PC-9 (cell line): ENCODE results near the gene HOXC6. TPM values are rescaled to one million over a fixed set of nuclear protein-coding genes. Genes with fewer than 3 reads are reported as not detected.

Source experiments
- BruUV-seq: library from RNA; stranded (reverse); fragments of 400-500 nt; replicated peaks from 2 replicates; lab custom pipeline; 2021; lab: Mats Ljungman, UMichigan
- CTCF ChIA-PET: fragments of 300-600 bp; sonication (Branson Sonifier 250); formaldehyde crosslinking; loops from one replicate; lab custom pipeline; 2022; ENCODE audit warnings: antibody characterized with exemption; lab: Charles Lee
- POLR2A ChIA-PET: fragments of 300-600 bp; sonication (Branson Sonifier 250); formaldehyde crosslinking; loops from one replicate; lab custom pipeline; 2022; ENCODE audit warnings: antibody characterized with exemption; ENCODE audit not compliant: unreplicated experiment; lab: Charles Lee
- DNase-seq, 2 experiments: peaks; one replicate each; pipeline versions ENCODE4 v3.0.0 to v3.0.0-alpha.2; 2015 to 2022; ENCODE audit warnings: mixed read lengths in 1 of 2
- H2AFZ ChIP-seq: fragments of 200-600 bp; sonication (generic); 2 replicates; pipeline ENCODE4 v1.8.1; 2017; ENCODE audit warnings: antibody characterized with exemption
- H3F3A ChIP-seq: fragments of 200-600 bp; sonication (generic); 2 replicates; pipeline ENCODE4 v1.8.1; 2017; ENCODE audit warnings: antibody characterized with exemption, mild to moderate bottlenecking, low read depth; ENCODE audit not compliant: insufficient read depth
- H3K27ac ChIP-seq: fragments of 200-600 bp; sonication (generic); 2 replicates; pipeline ENCODE4 v1.6.1; 2016; ENCODE audit warnings: mixed run types
- H3K27me3 ChIP-seq: fragments of 200-600 bp; sonication (generic); 2 replicates; pipeline ENCODE4 v1.6.1; 2016; ENCODE audit warnings: low read depth, mixed run types; ENCODE audit not compliant: insufficient read depth
- H3K36me3 ChIP-seq: fragments of 200-600 bp; sonication (generic); 2 replicates; pipeline ENCODE4 v1.6.1; 2016; ENCODE audit warnings: low read depth, mixed run types
- H3K4me1 ChIP-seq: fragments of 200-600 bp; sonication (generic); replicated peaks from 2 replicates; pipeline ENCODE4 v1.6.1; 2016; ENCODE audit warnings: mixed run types; ENCODE audit not compliant: insufficient read depth
- H3K4me2 ChIP-seq: fragments of 200-600 bp; sonication (generic); 2 replicates; pipeline ENCODE4 v1.6.1; 2017; ENCODE audit warnings: mixed run types
- H3K4me3 ChIP-seq: fragments of 200-600 bp; sonication (generic); 2 replicates; pipeline ENCODE4 v1.6.1; 2016; ENCODE audit warnings: mixed run types
- H3K79me2 ChIP-seq: fragments of 200-600 bp; sonication (generic); 2 replicates; pipeline ENCODE4 v1.6.1; 2017; ENCODE audit warnings: low read depth, mixed run types
- H3K9me2 ChIP-seq: fragments of 200-600 bp; sonication (generic); 2 replicates; pipeline ENCODE4 v1.8.1; 2017; ENCODE audit warnings: mild to moderate bottlenecking; ENCODE audit not compliant: insufficient read depth
- H3K9me3 ChIP-seq: fragments of 200-600 bp; sonication (generic); 2 replicates; pipeline ENCODE4 v1.8.1; 2016; ENCODE audit warnings: low read depth; ENCODE audit not compliant: insufficient read depth
- H4K20me1 ChIP-seq: fragments of 200-600 bp; sonication (generic); 2 replicates; pipeline ENCODE4 v1.8.1; 2017; ENCODE audit not compliant: insufficient read depth
- EZH2 ChIP-seq: fragments of 200-600 bp; sonication (generic); IDR thresholded peaks from 2 replicates; pipeline ENCODE4 v1.8.0; 2017; ENCODE audit warnings: antibody characterized with exemption, low read depth
- intact Hi-C: fragments of 100-400 bp; cut with micrococcal nuclease; formaldehyde crosslinking; loops from one replicate; pipeline ENCODE4 v1.10.0; 2022; ENCODE audit not compliant: unreplicated experiment
- total RNA-seq: library from RNA; stranded (reverse); gene quantifications from 2 replicates; pipeline ENCODE4 v1.2.3, GENCODE V29; 2021
- TF ChIP-seq, protein P1 (sequence below): fragments of 200-600 bp; sonication (generic); conservative IDR thresholded peaks from 2 replicates; pipeline ENCODE4 v1.6.1; 2017; ENCODE audit warnings: mixed run types, antibody characterized with exemption, mild to moderate bottlenecking, moderate library complexity

HOXC6 gene
- total RNA-seq, 1 experiment from 2014 or later: 4.1 TPM

- ChIA-PET CTCF (interaction anchor here (0.6 to 0.8 kb wide), 4 partner anchors 21 to 212 kb away, joined by 3 to 20 read pairs (median 5); no protein-coding TSS in a partner anchor), POLR2A (interaction anchor here (0.7 kb wide), 1 partner anchor 210 kb away, joined by 6 read pairs; no protein-coding TSS in a partner anchor)
- peak overlapping the region; percentile 79 for H3K4me2 ChIP-seq
Measured at GRCh38 chr12:53994264-53995001, 33.8 kb upstream of the HOXC6 start.

DNA sequence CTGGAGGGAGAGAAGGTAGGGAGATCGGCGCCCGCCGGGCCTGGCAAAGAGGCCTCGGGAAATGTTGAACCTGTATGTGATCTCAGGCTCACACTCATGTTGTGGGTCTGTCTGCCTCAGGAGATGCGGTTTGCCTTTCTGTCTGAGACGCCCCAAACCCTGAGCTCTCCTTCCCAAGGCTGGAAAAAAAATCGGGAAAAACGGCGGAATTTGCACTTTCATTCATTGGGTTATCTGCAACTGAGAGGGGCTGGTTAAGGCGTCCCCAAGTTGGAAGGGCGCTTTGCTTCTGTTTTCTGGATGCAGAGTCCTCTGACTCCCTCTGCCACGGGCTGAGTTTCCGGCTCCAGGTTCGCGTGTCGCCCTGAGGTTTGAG is 33.2 kb upstream of the HOXC6 start:
- TSS peak; percentile 96 for BruUV-seq
- H3K4me1 ChIP-seq: peaks cover 19% of the 10 kb centered on the region; the same call in 1 of the 2 replicates
- intact Hi-C loops: no loop called here
- peak overlapping the region; percentile 86 for H3K4me3 ChIP-seq
- no peaks in the 10 kb centered on the region for H4K20me1 ChIP-seq
- H3K27ac ChIP-seq: peak overlapping the region; percentile 89
- H3K36me3 ChIP-seq: no peaks in the 10 kb centered on the region
- H3K9me3 ChIP-seq: no peaks in the 10 kb centered on the region
- no peak for DNase-seq
- CTCF ChIA-PET: interaction anchor here (0.6 to 1.2 kb wide), 5 partner anchors 22 to 375 kb away, joined by 3 to 20 read pairs (median 4); no protein-coding TSS in a partner anchor
- TF ChIP-seq, protein P1, sequence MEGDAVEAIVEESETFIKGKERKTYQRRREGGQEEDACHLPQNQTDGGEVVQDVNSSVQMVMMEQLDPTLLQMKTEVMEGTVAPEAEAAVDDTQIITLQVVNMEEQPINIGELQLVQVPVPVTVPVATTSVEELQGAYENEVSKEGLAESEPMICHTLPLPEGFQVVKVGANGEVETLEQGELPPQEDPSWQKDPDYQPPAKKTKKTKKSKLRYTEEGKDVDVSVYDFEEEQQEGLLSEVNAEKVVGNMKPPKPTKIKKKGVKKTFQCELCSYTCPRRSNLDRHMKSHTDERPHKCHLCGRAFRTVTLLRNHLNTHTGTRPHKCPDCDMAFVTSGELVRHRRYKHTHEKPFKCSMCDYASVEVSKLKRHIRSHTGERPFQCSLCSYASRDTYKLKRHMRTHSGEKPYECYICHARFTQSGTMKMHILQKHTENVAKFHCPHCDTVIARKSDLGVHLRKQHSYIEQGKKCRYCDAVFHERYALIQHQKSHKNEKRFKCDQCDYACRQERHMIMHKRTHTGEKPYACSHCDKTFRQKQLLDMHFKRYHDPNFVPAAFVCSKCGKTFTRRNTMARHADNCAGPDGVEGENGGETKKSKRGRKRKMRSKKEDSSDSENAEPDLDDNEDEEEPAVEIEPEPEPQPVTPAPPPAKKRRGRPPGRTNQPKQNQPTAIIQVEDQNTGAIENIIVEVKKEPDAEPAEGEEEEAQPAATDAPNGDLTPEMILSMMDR: no peak
- no peak for TF ChIP-seq EZH2
- H3K4me2 ChIP-seq: peak overlapping the region; percentile 79
- peak overlapping the region; percentile 98 for H2AFZ ChIP-seq
- POLR2A ChIA-PET: interaction anchor here (0.5 to 0.7 kb wide), 4 partner anchors 22 to 391 kb away, joined by 3 to 13 read pairs (median 4); partner anchors contain the start of gene SMUG1
- H3K27me3 ChIP-seq: no peaks in the 10 kb centered on the region
- no peaks in the 10 kb centered on the region for H3K9me2 ChIP-seq
- H3K79me2 ChIP-seq: peaks cover 12% of the 10 kb centered on the region; the same call in 1 of the 2 replicates
- H3F3A ChIP-seq: peaks cover 14% of the 10 kb centered on the region; the same call in 1 of the 2 replicates

More at GRCh38 chr12:53994264-53995001, 33.8 kb upstream of the HOXC6 start:
- intact Hi-C loops: no loop called here
- Histone ChIP-seq H3F3A (peaks cover 14% of the 10 kb centered on the region; the same call in 1 of the 2 replicates), H3K27me3 (no peaks in the 10 kb centered on the region), H3K9me3 (no peaks in the 10 kb centered on the region), H3K79me2 (peaks cover 12% of the 10 kb centered on the region; the same call in 1 of the 2 replicates), H4K20me1 (no peaks in the 10 kb centered on the region), H3K9me2 (no peaks in the 10 kb centered on the region), H3K27ac (peak overlapping the region; percentile 89), H3K4me3 (peak overlapping the region; percentile 86), H3K36me3 (no peaks in the 10 kb centered on the region), H2AFZ (peak overlapping the region; percentile 98), H3K4me1 (peaks cover 23% of the 10 kb centered on the region; the same call in 1 of the 2 replicates)
- TF ChIP-seq EZH2: no peak
- TF ChIP-seq, protein P1: no peak
- peak in 1 of 2 experiments; percentile 34 for DNase-seq
- no TSS peak for BruUV-seq
